Measurements from ENCODE around the gene RCAN2. TPM values are rescaled to one million over a fixed set of nuclear protein-coding genes. Genes with fewer than 3 reads are reported as not detected.

The RCAN2 gene
- total RNA-seq, 3 donors from 2014 or later, result 2.9 to 14.9 (median 5.9) TPM

GRCh38 chr6:46370622-46371021, 120.6 kb downstream of the RCAN2 start:
- Histone ChIP-seq H3K4me3 (no peak overlapping the region), H3K4me1 (no peaks in the 10 kb centered on the region), H3K9me3 (no peaks in the 10 kb centered on the region), H3K27me3 (no peaks in the 10 kb centered on the region), H3K27ac (no peak overlapping the region), H3K36me3 (no peaks in the 10 kb centered on the region)
- no peak for DNase-seq (ENCODE audit: low spot score in 2 of 2)
- intact Hi-C loops (cut with DNase I; ENCODE audit: low total_unique reads), result no loop called here
- TF ChIP-seq CTCF (IDR thresholded peaks at IDR 0.05), result no peak
- no peak for TF ChIP-seq POLR2A (IDR thresholded peaks at IDR 0.05)
- no peak for TF ChIP-seq POLR2AphosphoS5 (IDR thresholded peaks at IDR 0.05)

GRCh38 chr6:46368169-46368536, 123.1 kb downstream of the RCAN2 start:
- no peak for TF ChIP-seq POLR2A (IDR thresholded peaks at IDR 0.05)
- TF ChIP-seq POLR2AphosphoS5 (IDR thresholded peaks at IDR 0.05), result no peak
- TF ChIP-seq CTCF (IDR thresholded peaks at IDR 0.05), result no peak
- intact Hi-C loops (cut with DNase I; ENCODE audit: low total_unique reads), result no loop called here
- no peaks in the 10 kb centered on the region for H3K9me3 ChIP-seq
- H3K27ac ChIP-seq, result no peak overlapping the region
- H3K36me3 ChIP-seq, result no peaks in the 10 kb centered on the region
- no peaks in the 10 kb centered on the region for H3K27me3 ChIP-seq
- DNase-seq (ENCODE audit: low spot score in 2 of 2), result no peak
- no peaks in the 10 kb centered on the region for H3K4me1 ChIP-seq
- H3K4me3 ChIP-seq, result no peak overlapping the region

- TF ChIP-seq POLR2A (IDR thresholded peaks at IDR 0.05), result no peak
- no peak for TF ChIP-seq CTCF (IDR thresholded peaks at IDR 0.05)
- no peak for TF ChIP-seq POLR2AphosphoS5 (IDR thresholded peaks at IDR 0.05)
- no peaks in the 10 kb centered on the region for H3K36me3 ChIP-seq
- no peaks in the 10 kb centered on the region for H3K4me1 ChIP-seq
- no peak overlapping the region for H3K4me3 ChIP-seq
- H3K27me3 ChIP-seq, result no peaks in the 10 kb centered on the region
- H3K9me3 ChIP-seq, result no peaks in the 10 kb centered on the region
- intact Hi-C loops (cut with DNase I; ENCODE audit: low total_unique reads), result no loop called here
- no peak for DNase-seq (ENCODE audit: low spot score in 2 of 2)
- H3K27ac ChIP-seq, result no peak overlapping the region
Observed at GRCh38 chr6:46367354-46368168, 123.7 kb downstream of the RCAN2 start.

GRCh38 chr6:46366190-46366900, 124.9 kb downstream of the RCAN2 start:
- Histone ChIP-seq H3K9me3 (no peaks in the 10 kb centered on the region), H3K27me3 (no peaks in the 10 kb centered on the region), H3K4me3 (no peak overlapping the region), H3K36me3 (no peaks in the 10 kb centered on the region), H3K4me1 (no peaks in the 10 kb centered on the region), H3K27ac (no peak overlapping the region)
- intact Hi-C loops (cut with DNase I; ENCODE audit: low total_unique reads), result no loop called here
- no peak for TF ChIP-seq CTCF (IDR thresholded peaks at IDR 0.05)
- no peak for TF ChIP-seq POLR2AphosphoS5 (IDR thresholded peaks at IDR 0.05)
- TF ChIP-seq POLR2A (IDR thresholded peaks at IDR 0.05), result no peak
- no peak for DNase-seq (ENCODE audit: low spot score in 2 of 2)

GRCh38 chr6:46357591-46357990, 133.7 kb downstream of the RCAN2 start:
- Histone ChIP-seq H3K9me3 (no peaks in the 10 kb centered on the region), H3K36me3 (no peaks in the 10 kb centered on the region), H3K4me1 (no peaks in the 10 kb centered on the region), H3K27me3 (no peaks in the 10 kb centered on the region), H3K4me3 (no peak overlapping the region), H3K27ac (no peak overlapping the region)
- intact Hi-C loops (cut with DNase I; ENCODE audit: low total_unique reads), result no loop called here
- no peak for DNase-seq (ENCODE audit: low spot score in 2 of 2)
- TF ChIP-seq POLR2A (IDR thresholded peaks at IDR 0.05), result no peak
- TF ChIP-seq CTCF (IDR thresholded peaks at IDR 0.05), result no peak
- TF ChIP-seq POLR2AphosphoS5 (IDR thresholded peaks at IDR 0.05), result no peak
